GM12892 (cell line): ENCODE data around the gene ATP9B.

Experiments used
- POLR2A ChIP-seq: IDR thresholded peaks from 2 replicates; pipeline ENCODE4 v1.6.1; 2011; ENCODE audit warnings: low read depth, low read length, control low read depth
- POLR2AphosphoS5 ChIP-seq: IDR thresholded peaks from 2 replicates; pipeline ENCODE4 v1.6.1; 2011; ENCODE audit warnings: low read depth, low read length, control low read depth
- TAF1 ChIP-seq: IDR thresholded peaks from 2 replicates; pipeline ENCODE4 v1.6.1; 2011; ENCODE audit warnings: low read depth, mild to moderate bottlenecking, control low read depth, low read length, borderline replicate concordance

DNA sequence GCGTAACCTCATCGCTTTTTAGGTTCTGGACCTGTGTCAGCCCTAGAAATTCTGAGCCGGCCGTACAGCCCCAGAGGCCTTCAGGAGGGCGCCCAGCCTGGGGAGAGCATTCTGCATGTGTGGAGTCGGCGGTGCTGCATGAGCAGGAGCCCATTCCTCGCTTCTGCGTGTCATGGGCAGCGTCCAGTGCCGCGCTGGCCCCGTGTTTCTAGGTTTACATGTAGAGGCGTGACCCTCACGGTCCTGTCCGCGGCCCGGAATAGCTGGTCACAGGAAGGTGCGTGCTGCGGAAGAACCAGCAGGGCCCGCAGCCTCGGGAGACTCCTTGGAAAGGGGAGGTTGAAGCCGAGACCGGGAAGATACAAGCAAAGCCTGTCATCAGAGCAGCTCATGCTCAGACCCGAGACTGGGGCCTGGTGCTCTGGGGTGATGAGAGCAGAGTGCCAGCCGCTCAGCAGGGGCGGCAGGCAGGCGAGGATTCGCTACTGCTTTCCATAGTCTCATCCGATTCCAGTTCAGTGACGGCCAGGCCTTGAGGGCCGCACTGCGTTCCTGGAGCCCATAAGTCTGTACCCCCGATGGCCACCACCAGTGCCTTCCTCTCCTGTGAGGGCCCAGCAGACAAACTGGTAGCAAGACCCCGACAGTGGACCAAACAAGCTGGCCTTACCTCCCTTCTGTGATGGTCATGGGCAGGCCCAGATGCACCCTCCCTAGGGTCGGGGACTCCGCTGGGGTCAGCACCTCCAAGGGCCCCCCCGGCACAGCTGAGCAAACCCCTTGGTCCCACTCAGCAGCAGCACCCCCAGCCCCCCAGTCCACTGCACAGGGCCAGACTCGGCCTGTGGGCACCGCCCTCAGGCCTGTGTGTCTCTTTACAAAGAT, 311.0 kb downstream of the ATP9B start:
- no peak for TF ChIP-seq TAF1
- TF ChIP-seq POLR2A, result no peak
- no peak for TF ChIP-seq POLR2AphosphoS5
